Measurements from ENCODE around the gene NRM. TPM values are rescaled to one million over a fixed set of nuclear protein-coding genes. Genes with fewer than 3 reads are reported as not detected.

Gene NRM
- total and polyA plus RNA-seq, 2 of the 13 experiments (the other 11 are each of a cell fraction or from before 2014, with no cell fraction given): 12.5 to 16.0 TPM

DNA sequence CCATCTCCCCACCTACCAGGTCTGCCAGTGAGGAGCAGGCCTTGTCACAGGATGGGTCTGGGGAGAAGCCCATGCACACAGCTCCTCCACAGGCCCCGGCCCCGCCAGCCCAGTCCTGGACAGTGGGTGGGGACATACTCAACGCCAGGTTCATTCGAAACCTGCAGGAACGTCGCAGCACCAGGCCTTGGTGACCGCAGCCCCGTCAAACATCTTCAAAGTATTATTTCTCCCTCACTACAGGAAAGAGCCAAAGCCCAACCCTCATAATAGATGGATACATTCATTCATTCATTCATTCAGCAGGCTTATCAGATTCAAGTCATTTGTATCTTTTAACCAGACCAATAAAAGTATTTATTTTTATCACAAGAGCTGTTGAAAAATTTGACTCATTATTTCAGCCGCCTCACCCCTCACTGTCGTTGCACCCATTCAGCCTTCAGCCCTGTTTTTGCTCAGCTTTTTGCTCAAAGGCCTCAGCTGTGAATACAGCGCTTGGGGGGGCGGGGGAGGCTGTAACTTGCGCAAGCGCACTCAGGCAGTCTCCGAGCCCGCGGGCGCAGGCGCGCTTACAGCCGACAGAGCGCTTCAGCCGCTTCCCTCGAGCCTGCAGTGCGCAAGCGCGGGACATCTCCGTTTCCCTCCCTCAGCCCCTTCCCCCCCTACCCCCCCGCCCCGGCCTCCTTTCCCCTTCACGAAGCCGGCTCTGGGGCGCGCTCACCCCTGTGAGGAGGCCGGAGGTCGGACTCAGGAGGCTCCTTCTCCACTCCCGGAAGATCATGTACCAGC, 44.1 kb downstream of the NRM start, which contains the start of gene C6orf136 (continued):
- TF ChIP-seq FIP1L1 (IDR thresholded peaks at IDR 0.05; ENCODE audit: borderline replicate concordance, insufficient read depth, low read depth, low read length) (no peak), ZSCAN9 (CRISPR knock-in tag; IDR thresholded peaks at IDR 0.05; ENCODE audit: borderline replicate concordance) (no peak; the same call in 1 of the 2 replicates), ZBTB39 (CRISPR knock-in tag; IDR thresholded peaks at IDR 0.05) (no peak), SUZ12 (IDR thresholded peaks at IDR 0.05; ENCODE audit: low read depth, low read length) (peak; percentile 10; the same call in 1 of the 2 replicates), HCFC1 (IDR thresholded peaks at IDR 0.05; ENCODE audit: low read depth, low read length) (no peak), KDM4B (CRISPR knock-in tag; IDR thresholded peaks at IDR 0.05) (no peak), BRCA1 (CRISPR knock-in tag; IDR thresholded peaks at IDR 0.05) (no peak), NONO (IDR thresholded peaks at IDR 0.05) (no peak), NONO (CRISPR knock-in tag; conservative IDR thresholded peaks at IDR 0.05) (0 out of 2 replicates have a peak, but pooled peaks have one; percentile 35), BRD4 (CRISPR knock-in tag; IDR thresholded peaks at IDR 0.05) (no peak), ZBTB21 (CRISPR knock-in tag; IDR thresholded peaks at IDR 0.05) (no peak), HNRNPLL (IDR thresholded peaks at IDR 0.05; ENCODE audit: low read depth, low read length, poor library complexity, severe bottlenecking) (peak; percentile 60), PRDM15 (CRISPR knock-in tag; IDR thresholded peaks at IDR 0.05) (no peak), CBX5 (CRISPR knock-in tag; IDR thresholded peaks at IDR 0.05; ENCODE audit: borderline replicate concordance) (no peak; the same call in 1 of the 2 replicates), XRCC5 (optimal IDR thresholded peaks at IDR 0.05; ENCODE audit: low read length) (peak; percentile 14), YEATS4 (CRISPR knock-in tag; IDR thresholded peaks at IDR 0.05; ENCODE audit: borderline replicate concordance) (no peak)
- TF ChIP-seq, protein P1, sequence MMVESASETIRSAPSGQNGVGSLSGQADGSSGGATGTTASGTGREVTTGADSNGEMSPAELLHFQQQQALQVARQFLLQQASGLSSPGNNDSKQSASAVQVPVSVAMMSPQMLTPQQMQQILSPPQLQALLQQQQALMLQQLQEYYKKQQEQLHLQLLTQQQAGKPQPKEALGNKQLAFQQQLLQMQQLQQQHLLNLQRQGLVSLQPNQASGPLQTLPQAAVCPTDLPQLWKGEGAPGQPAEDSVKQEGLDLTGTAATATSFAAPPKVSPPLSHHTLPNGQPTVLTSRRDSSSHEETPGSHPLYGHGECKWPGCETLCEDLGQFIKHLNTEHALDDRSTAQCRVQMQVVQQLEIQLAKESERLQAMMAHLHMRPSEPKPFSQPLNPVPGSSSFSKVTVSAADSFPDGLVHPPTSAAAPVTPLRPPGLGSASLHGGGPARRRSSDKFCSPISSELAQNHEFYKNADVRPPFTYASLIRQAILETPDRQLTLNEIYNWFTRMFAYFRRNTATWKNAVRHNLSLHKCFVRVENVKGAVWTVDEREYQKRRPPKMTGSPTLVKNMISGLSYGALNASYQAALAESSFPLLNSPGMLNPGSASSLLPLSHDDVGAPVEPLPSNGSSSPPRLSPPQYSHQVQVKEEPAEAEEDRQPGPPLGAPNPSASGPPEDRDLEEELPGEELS (CRISPR knock-in tag; IDR thresholded peaks at IDR 0.05): no peak
- TF ChIP-seq, protein P2, sequence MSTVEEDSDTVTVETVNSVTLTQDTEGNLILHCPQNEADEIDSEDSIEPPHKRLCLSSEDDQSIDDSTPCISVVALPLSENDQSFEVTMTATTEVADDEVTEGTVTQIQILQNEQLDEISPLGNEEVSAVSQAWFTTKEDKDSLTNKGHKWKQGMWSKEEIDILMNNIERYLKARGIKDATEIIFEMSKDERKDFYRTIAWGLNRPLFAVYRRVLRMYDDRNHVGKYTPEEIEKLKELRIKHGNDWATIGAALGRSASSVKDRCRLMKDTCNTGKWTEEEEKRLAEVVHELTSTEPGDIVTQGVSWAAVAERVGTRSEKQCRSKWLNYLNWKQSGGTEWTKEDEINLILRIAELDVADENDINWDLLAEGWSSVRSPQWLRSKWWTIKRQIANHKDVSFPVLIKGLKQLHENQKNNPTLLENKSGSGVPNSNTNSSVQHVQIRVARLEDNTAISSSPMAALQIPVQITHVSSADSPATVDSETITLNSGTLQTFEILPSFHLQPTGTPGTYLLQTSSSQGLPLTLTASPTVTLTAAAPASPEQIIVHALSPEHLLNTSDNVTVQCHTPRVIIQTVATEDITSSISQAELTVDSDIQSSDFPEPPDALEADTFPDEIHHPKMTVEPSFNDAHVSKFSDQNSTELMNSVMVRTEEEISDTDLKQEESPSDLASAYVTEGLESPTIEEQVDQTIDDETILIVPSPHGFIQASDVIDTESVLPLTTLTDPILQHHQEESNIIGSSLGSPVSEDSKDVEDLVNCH (CRISPR knock-in tag; IDR thresholded peaks at IDR 0.05): 0 out of 2 replicates have a peak, but pooled peaks have one; percentile 15

Measured in HepG2 (cell line).